Measurements from ENCODE around the gene FGF4. TPM values are rescaled to one million over a fixed set of nuclear protein-coding genes. Genes with fewer than 3 reads are reported as not detected.

Gene FGF4
- total RNA-seq, 1 donor from 2014 or later, result not detected

GRCh38 chr11:69746752-69747742, 28.1 kb downstream of the FGF4 start:
- intact Hi-C loops (cut with micrococcal nuclease), result no loop called here
- DNase-seq (ENCODE audit: low spot score), result no peak
- no peak overlapping the region for H3K4me3 Mint-ChIP-seq
- no peaks in the 10 kb centered on the region for H3K9me3 Mint-ChIP-seq
- H3K4me1 Mint-ChIP-seq (ENCODE audit: low read depth), result no peaks in the 10 kb centered on the region
- no peak overlapping the region for H3K27ac Mint-ChIP-seq
- H3K27me3 Mint-ChIP-seq (ENCODE audit: insufficient read depth), result peaks cover 3% of the 10 kb centered on the region
- H3K36me3 Mint-ChIP-seq (ENCODE audit: low read depth), result no peaks in the 10 kb centered on the region

- Mint-ChIP-seq H3K4me3 (no peak overlapping the region), H3K27me3 (ENCODE audit: insufficient read depth) (peaks cover 3% of the 10 kb centered on the region), H3K27ac (no peak overlapping the region), H3K4me1 (ENCODE audit: low read depth) (no peaks in the 10 kb centered on the region), H3K36me3 (ENCODE audit: low read depth) (no peaks in the 10 kb centered on the region), H3K9me3 (no peaks in the 10 kb centered on the region)
- intact Hi-C loops (cut with micrococcal nuclease), result no loop called here
- no peak for DNase-seq (ENCODE audit: low spot score)
Measured at GRCh38 chr11:69746140-69746539, 29.0 kb downstream of the FGF4 start.

GRCh38 chr11:69745201-69745600, 29.9 kb downstream of the FGF4 start:
- H3K4me1 Mint-ChIP-seq (ENCODE audit: low read depth), result no peaks in the 10 kb centered on the region
- no peaks in the 10 kb centered on the region for H3K36me3 Mint-ChIP-seq (ENCODE audit: low read depth)
- no peak for DNase-seq (ENCODE audit: low spot score)
- intact Hi-C loops (cut with micrococcal nuclease), result no loop called here
- no peak overlapping the region for H3K27ac Mint-ChIP-seq
- H3K9me3 Mint-ChIP-seq, result no peaks in the 10 kb centered on the region
- H3K27me3 Mint-ChIP-seq (ENCODE audit: insufficient read depth), result peaks cover 3% of the 10 kb centered on the region
- no peak overlapping the region for H3K4me3 Mint-ChIP-seq

GRCh38 chr11:69744435-69744834, 30.7 kb downstream of the FGF4 start:
- Mint-ChIP-seq H3K27ac (no peak overlapping the region), H3K9me3 (peaks cover 1% of the 10 kb centered on the region), H3K36me3 (ENCODE audit: low read depth) (no peaks in the 10 kb centered on the region), H3K27me3 (ENCODE audit: insufficient read depth) (peaks cover 3% of the 10 kb centered on the region), H3K4me3 (no peak overlapping the region), H3K4me1 (ENCODE audit: low read depth) (no peaks in the 10 kb centered on the region)
- DNase-seq (ENCODE audit: low spot score), result no peak
- intact Hi-C loops (cut with micrococcal nuclease), result no loop called here

- H3K27ac Mint-ChIP-seq, result no peak overlapping the region
- intact Hi-C loops (cut with micrococcal nuclease), result no loop called here
- H3K4me3 Mint-ChIP-seq, result no peak overlapping the region
- peaks cover 3% of the 10 kb centered on the region for H3K27me3 Mint-ChIP-seq (ENCODE audit: insufficient read depth)
- no peaks in the 10 kb centered on the region for H3K4me1 Mint-ChIP-seq (ENCODE audit: low read depth)
- DNase-seq (ENCODE audit: low spot score), result no peak
- no peaks in the 10 kb centered on the region for H3K36me3 Mint-ChIP-seq (ENCODE audit: low read depth)
- peaks cover 11% of the 10 kb centered on the region for H3K9me3 Mint-ChIP-seq
Measured at GRCh38 chr11:69734841-69735240, 40.3 kb downstream of the FGF4 start.

- H3K27ac Mint-ChIP-seq, result no peak overlapping the region
- H3K27me3 Mint-ChIP-seq (ENCODE audit: insufficient read depth), result peaks cover 4% of the 10 kb centered on the region
- no peak for DNase-seq (ENCODE audit: low spot score)
- H3K36me3 Mint-ChIP-seq (ENCODE audit: low read depth), result no peaks in the 10 kb centered on the region
- H3K4me3 Mint-ChIP-seq, result no peak overlapping the region
- intact Hi-C loops (cut with micrococcal nuclease), result no loop called here
- peaks cover 9% of the 10 kb centered on the region for H3K9me3 Mint-ChIP-seq
- H3K4me1 Mint-ChIP-seq (ENCODE audit: low read depth), result no peaks in the 10 kb centered on the region
Measured at GRCh38 chr11:69734367-69734766, 40.8 kb downstream of the FGF4 start.

GRCh38 chr11:69732910-69733309, 42.2 kb downstream of the FGF4 start:
- Mint-ChIP-seq H3K36me3 (ENCODE audit: low read depth) (no peaks in the 10 kb centered on the region), H3K4me3 (no peak overlapping the region), H3K9me3 (peaks cover 8% of the 10 kb centered on the region), H3K27me3 (ENCODE audit: insufficient read depth) (peaks cover 4% of the 10 kb centered on the region), H3K4me1 (ENCODE audit: low read depth) (no peaks in the 10 kb centered on the region), H3K27ac (no peak overlapping the region)
- no peak for DNase-seq (ENCODE audit: low spot score)
- intact Hi-C loops (cut with micrococcal nuclease), result no loop called here

- Mint-ChIP-seq H3K36me3 (ENCODE audit: low read depth) (no peaks in the 10 kb centered on the region), H3K4me3 (no peak overlapping the region), H3K27ac (no peak overlapping the region), H3K27me3 (ENCODE audit: insufficient read depth) (peaks cover 9% of the 10 kb centered on the region), H3K9me3 (peaks cover 8% of the 10 kb centered on the region), H3K4me1 (ENCODE audit: low read depth) (no peaks in the 10 kb centered on the region)
- intact Hi-C loops (cut with micrococcal nuclease), result no loop called here
- DNase-seq (ENCODE audit: low spot score), result no peak
Measured at GRCh38 chr11:69731110-69731509, 44.0 kb downstream of the FGF4 start.

- Mint-ChIP-seq H3K27me3 (ENCODE audit: insufficient read depth) (peaks cover 12% of the 10 kb centered on the region), H3K4me1 (ENCODE audit: low read depth) (no peaks in the 10 kb centered on the region), H3K4me3 (no peak overlapping the region), H3K9me3 (peaks cover 8% of the 10 kb centered on the region), H3K36me3 (ENCODE audit: low read depth) (no peaks in the 10 kb centered on the region), H3K27ac (no peak overlapping the region)
- no peak for DNase-seq (ENCODE audit: low spot score)
- intact Hi-C loops (cut with micrococcal nuclease), result no loop called here
Measured at GRCh38 chr11:69730500-69730899, 44.6 kb downstream of the FGF4 start.

GRCh38 chr11:69729252-69729651, 45.9 kb downstream of the FGF4 start:
- no peak overlapping the region for H3K4me3 Mint-ChIP-seq
- no peak overlapping the region for H3K27ac Mint-ChIP-seq
- H3K4me1 Mint-ChIP-seq (ENCODE audit: low read depth), result no peaks in the 10 kb centered on the region
- intact Hi-C loops (cut with micrococcal nuclease), result no loop called here
- no peak for DNase-seq (ENCODE audit: low spot score)
- H3K36me3 Mint-ChIP-seq (ENCODE audit: low read depth), result no peaks in the 10 kb centered on the region
- peaks cover 20% of the 10 kb centered on the region for H3K27me3 Mint-ChIP-seq (ENCODE audit: insufficient read depth)
- H3K9me3 Mint-ChIP-seq, result peaks cover 3% of the 10 kb centered on the region

GRCh38 chr11:69727266-69727665, 47.9 kb downstream of the FGF4 start:
- Mint-ChIP-seq H3K9me3 (no peaks in the 10 kb centered on the region), H3K27ac (no peak overlapping the region), H3K4me3 (no peak overlapping the region), H3K27me3 (ENCODE audit: insufficient read depth) (peaks cover 25% of the 10 kb centered on the region), H3K4me1 (ENCODE audit: low read depth) (no peaks in the 10 kb centered on the region), H3K36me3 (ENCODE audit: low read depth) (no peaks in the 10 kb centered on the region)
- intact Hi-C loops (cut with micrococcal nuclease), result no loop called here
- DNase-seq (ENCODE audit: low spot score), result no peak

- H3K4me1 Mint-ChIP-seq (ENCODE audit: low read depth), result no peaks in the 10 kb centered on the region
- no peak for DNase-seq (ENCODE audit: low spot score)
- no peaks in the 10 kb centered on the region for H3K9me3 Mint-ChIP-seq
- intact Hi-C loops (cut with micrococcal nuclease), result no loop called here
- H3K27ac Mint-ChIP-seq, result no peak overlapping the region
- H3K4me3 Mint-ChIP-seq, result no peak overlapping the region
- peaks cover 28% of the 10 kb centered on the region for H3K27me3 Mint-ChIP-seq (ENCODE audit: insufficient read depth)
- H3K36me3 Mint-ChIP-seq (ENCODE audit: low read depth), result no peaks in the 10 kb centered on the region
Measured at GRCh38 chr11:69726481-69726880, 48.7 kb downstream of the FGF4 start.

GRCh38 chr11:69726019-69726418, 49.1 kb downstream of the FGF4 start:
- Mint-ChIP-seq H3K4me1 (ENCODE audit: low read depth) (no peaks in the 10 kb centered on the region), H3K4me3 (no peak overlapping the region), H3K27me3 (ENCODE audit: insufficient read depth) (peaks cover 32% of the 10 kb centered on the region), H3K9me3 (no peaks in the 10 kb centered on the region), H3K36me3 (ENCODE audit: low read depth) (no peaks in the 10 kb centered on the region), H3K27ac (no peak overlapping the region)
- DNase-seq (ENCODE audit: low spot score), result no peak
- intact Hi-C loops (cut with micrococcal nuclease), result no loop called here
